ENCODE data around the gene TCF7L2. TPM values are rescaled to one million over a fixed set of nuclear protein-coding genes. Genes with fewer than 3 reads are reported as not detected.
A peak's percentile ranks its signal among the peaks of the same experiment; 100 is the strongest.

Gene TCF7L2
- polyA plus RNA-seq, 1 donor from 2014 or later: 1.7 TPM

GRCh38 chr10:113058523-113059370 is 108.7 kb downstream of the TCF7L2 start:
- peak overlapping the region; percentile 20 for H3K9ac ChIP-seq (ENCODE audit: low read length)
- TF ChIP-seq REST (IDR thresholded peaks at IDR 0.05; ENCODE audit: borderline replicate concordance) (no peak), CTCF (IDR thresholded peaks at IDR 0.05; ENCODE audit: poor library complexity, severe bottlenecking) (no peak), MXI1 (conservative IDR thresholded peaks at IDR 0.05; ENCODE audit: poor library complexity, severe bottlenecking) (no peak), RAD21 (conservative IDR thresholded peaks at IDR 0.05) (no peak), SMC3 (conservative IDR thresholded peaks at IDR 0.05; ENCODE audit: poor library complexity) (no peak), EZH2 (IDR thresholded peaks at IDR 0.05; ENCODE audit: borderline replicate concordance, insufficient read depth, low read length, poor library complexity, severe bottlenecking) (no peak), POLR2AphosphoS5 (IDR thresholded peaks at IDR 0.05) (no peak), EP300 (conservative IDR thresholded peaks at IDR 0.05; ENCODE audit: poor library complexity, severe bottlenecking) (no peak), TAF1 (IDR thresholded peaks at IDR 0.05; ENCODE audit: low read depth) (no peak)
- H4K20me1 ChIP-seq (ENCODE audit: insufficient read depth): no peaks in the 10 kb centered on the region

GRCh38 chr10:113059371-113059780 is 109.3 kb downstream of the TCF7L2 start:
- no peak overlapping the region for H2AFZ ChIP-seq (ENCODE audit: low read depth, low read length)
- H3F3A ChIP-seq (ENCODE audit: insufficient read depth, low read length, poor library complexity, severe bottlenecking): peaks cover 8% of the 10 kb centered on the region
- H3K36me3 ChIP-seq (ENCODE audit: insufficient read depth, low read length): no peaks in the 10 kb centered on the region
- H3K9ac ChIP-seq (ENCODE audit: low read length): no peak overlapping the region
- no peaks in the 10 kb centered on the region for H4K20me1 ChIP-seq (ENCODE audit: insufficient read depth)
- no peak overlapping the region for H3K27ac ChIP-seq (ENCODE audit: low read length)
- no peak overlapping the region for H3K4me3 ChIP-seq (ENCODE audit: low read length)
- no peak overlapping the region for H3K4me2 ChIP-seq (ENCODE audit: low read length)
- no peaks in the 10 kb centered on the region for H3K9me2 ChIP-seq (ENCODE audit: insufficient read depth, low read length)
- H3K9me3 ChIP-seq (ENCODE audit: low read length): no peaks in the 10 kb centered on the region
- TF ChIP-seq TAF1 (IDR thresholded peaks at IDR 0.05; ENCODE audit: low read depth): no peak
- TF ChIP-seq REST (IDR thresholded peaks at IDR 0.05; ENCODE audit: borderline replicate concordance): no peak
- TF ChIP-seq CTCF (IDR thresholded peaks at IDR 0.05; ENCODE audit: poor library complexity, severe bottlenecking): no peak
- no peak for TF ChIP-seq POLR2AphosphoS5 (IDR thresholded peaks at IDR 0.05)
- TF ChIP-seq MXI1 (conservative IDR thresholded peaks at IDR 0.05; ENCODE audit: poor library complexity, severe bottlenecking): no peak
- no peak for TF ChIP-seq EP300 (conservative IDR thresholded peaks at IDR 0.05; ENCODE audit: poor library complexity, severe bottlenecking)
- TF ChIP-seq SMC3 (conservative IDR thresholded peaks at IDR 0.05; ENCODE audit: poor library complexity): no peak
- TF ChIP-seq EZH2 (IDR thresholded peaks at IDR 0.05; ENCODE audit: borderline replicate concordance, insufficient read depth, low read length, poor library complexity, severe bottlenecking): no peak
- TF ChIP-seq RAD21 (conservative IDR thresholded peaks at IDR 0.05): no peak
- peaks cover 31% of the 10 kb centered on the region for H3K79me2 ChIP-seq (replicated peaks; ENCODE audit: insufficient read depth, low read length)
- H3K27me3 ChIP-seq (ENCODE audit: insufficient read depth, low read depth, low read length): no peaks in the 10 kb centered on the region

More at GRCh38 chr10:113058523-113059370, 108.7 kb downstream of the TCF7L2 start:
- no peaks in the 10 kb centered on the region for H3K27me3 ChIP-seq (ENCODE audit: insufficient read depth, low read depth, low read length)
- peak overlapping the region; percentile 43 for H3K4me3 ChIP-seq (ENCODE audit: low read length)
- no peaks in the 10 kb centered on the region for H3K9me3 ChIP-seq (ENCODE audit: low read length)
- H3K79me2 ChIP-seq (replicated peaks; ENCODE audit: insufficient read depth, low read length): peaks cover 31% of the 10 kb centered on the region
- no peak overlapping the region for H3K27ac ChIP-seq (ENCODE audit: low read length)
- no peak overlapping the region for H2AFZ ChIP-seq (ENCODE audit: low read depth, low read length)
- peak overlapping the region; percentile 27 for H3K4me2 ChIP-seq (ENCODE audit: low read length)
- no peaks in the 10 kb centered on the region for H3K36me3 ChIP-seq (ENCODE audit: insufficient read depth, low read length)
- H3F3A ChIP-seq (ENCODE audit: insufficient read depth, low read length, poor library complexity, severe bottlenecking): peaks cover 8% of the 10 kb centered on the region
- H3K9me2 ChIP-seq (ENCODE audit: insufficient read depth, low read length): no peaks in the 10 kb centered on the region
